Measurements from ENCODE around the gene RNF182. TPM values are rescaled to one million over a fixed set of nuclear protein-coding genes. Genes with fewer than 3 reads are reported as not detected.

Gene RNF182
- total RNA-seq, 4 donors from 2014 or later: 0.40 to 0.50 (median 0.45) TPM; not detected in 1

- Histone ChIP-seq H3K4me3 (no peak overlapping the region), H3K4me1 (no peaks in the 10 kb centered on the region), H3K36me3 (no peaks in the 10 kb centered on the region), H3K27me3 (peaks cover 0 to 31% (median 0%) of the 10 kb centered on the region in 4 donors), H3K9me3 (no peaks in the 10 kb centered on the region), H3K27ac (replicated peaks in 1 of 4) (no peak overlapping the region)
- TF ChIP-seq EP300 (IDR thresholded peaks at IDR 0.05) (no peak), POLR2A (IDR thresholded peaks at IDR 0.05; ENCODE audit: low read depth) (no peak), POLR2AphosphoS5 (IDR thresholded peaks at IDR 0.05) (no peak), CTCF (IDR thresholded peaks at IDR 0.05) (no peak)
- intact Hi-C loops (cut with DNase I): no loop called here
- WGBS: 92% methylated on average over 6 of the region's 6 CpGs
- DNase-seq (ENCODE audit: extremely low spot score): no peak
These were observed 104.9 kb downstream of the RNF182 start for GRCh38 chr6:14029605-14030004.

Other genes starting within 250 kb of the RNF182 start
- gene RANBP9, start 213.1 kb upstream of the RNF182 start, total RNA-seq: 10 to 100 TPM; 29.3 to 57.1 (median 42.4) TPM
- gene MCUR1, start 110.4 kb upstream of the RNF182 start, total RNA-seq: 10 to 100 TPM in 3 of 4 donors, 1 to 10 TPM in 1; 7.8 to 19.1 (median 17.9) TPM
- gene CD83, start 192.8 kb downstream of the RNF182 start, total RNA-seq: 1 to 10 TPM; 1.2 to 4.3 (median 1.8) TPM

Measured in esophagus muscularis mucosa (tissue), 4 donors.